H1 (cell line): ENCODE measurements around the gene TMEM235. TPM values are rescaled to one million over a fixed set of nuclear protein-coding genes. Genes with fewer than 3 reads are reported as not detected.

Source experiments
- CTCF ChIA-PET: fragments of 300-600 bp; sonication (Branson Sonifier 250); formaldehyde crosslinking; loops from one replicate; lab custom pipeline; 2021; ENCODE audit not compliant: partially characterized antibody; lab: Charles Lee
- POLR2A ChIA-PET: fragments of 300-600 bp; sonication (Branson Sonifier 250); formaldehyde crosslinking; loops from one replicate; lab custom pipeline; 2021; ENCODE audit warnings: inconsistent platforms; ENCODE audit not compliant: partially characterized antibody; lab: Charles Lee
- DNase-seq, 2 experiments: peaks; one replicate each; pipeline versions ENCODE4 v3.0.0 to v3.0.0-alpha.2; 2010 to 2022; ENCODE audit warnings: low spot score in 2 of 2, low read depth in 1 of 2, mixed read lengths in 1 of 2
- FAIRE-seq: peaks from 2 replicates; lab custom pipeline; 2011; peaks lifted over from hg19 to GRCh38; lab: Jason Lieb, UNC
- H2AFZ ChIP-seq: 2 replicates; pipeline ENCODE4 v1.8.1; 2012; ENCODE audit warnings: low read length, inconsistent platforms
- H2AK5ac ChIP-seq: 2 replicates; pipeline ENCODE4 v1.6.1; 2013; ENCODE audit warnings: low read depth, low read length
- H2BK120ac ChIP-seq: replicated peaks from 2 replicates; pipeline ENCODE3; 2013; ENCODE audit warnings: low read depth, low read length, inconsistent platforms
- H2BK12ac ChIP-seq: 2 replicates; pipeline ENCODE4 v1.6.1; 2013; ENCODE audit warnings: low read depth, low read length
- H2BK15ac ChIP-seq: 2 replicates; pipeline ENCODE4 v1.6.1; 2013; ENCODE audit warnings: low read length
- H2BK20ac ChIP-seq: 2 replicates; pipeline ENCODE4 v1.6.1; 2013; ENCODE audit warnings: low read length
- H2BK5ac ChIP-seq: 2 replicates; pipeline ENCODE4 v1.6.1; 2013; ENCODE audit warnings: low read depth, low read length
- H3K14ac ChIP-seq: 2 replicates; pipeline ENCODE4 v1.6.1; 2013; ENCODE audit warnings: inconsistent platforms; ENCODE audit not compliant: insufficient read length
- H3K18ac ChIP-seq: 2 replicates; pipeline ENCODE4 v1.6.1; 2013; ENCODE audit warnings: low read length; ENCODE audit errors: extremely low read depth
- H3K23ac ChIP-seq: 2 replicates; pipeline ENCODE4 v1.6.1; 2013; ENCODE audit warnings: inconsistent platforms; ENCODE audit not compliant: insufficient read length
- H3K23me2 ChIP-seq: 2 replicates; pipeline ENCODE4 v1.6.1; 2013; ENCODE audit warnings: low read depth, low read length
- H3K27ac ChIP-seq: 2 replicates; pipeline ENCODE4 v1.6.1; 2011; ENCODE audit warnings: low read depth, low read length, inconsistent platforms
- H3K27me3 ChIP-seq, 4 experiments: replicated peaks in 1 of 4; 1 replicate in 1 of 4; 2 replicates in 3 of 4; pipeline versions ENCODE4 v1.6.1 to v1.8.1; 2011 to 2013; ENCODE audit warnings: low read length in 3 of 4, mild to moderate bottlenecking in 3 of 4, inconsistent platforms in 2 of 4, mixed read lengths in 2 of 4, moderate library complexity in 1 of 4; ENCODE audit not compliant: control insufficient read depth in 3 of 4, insufficient read depth in 3 of 4; ENCODE audit errors: extremely low read depth in 1 of 4
- H3K36me3 ChIP-seq, 4 experiments: 2 replicates each; pipeline versions ENCODE4 v1.6.1 to v1.8.1; 2011 to 2013; ENCODE audit warnings: mild to moderate bottlenecking in 4 of 4, low read length in 3 of 4, moderate library complexity in 2 of 4, control low read depth in 1 of 4, inconsistent platforms in 1 of 4; ENCODE audit not compliant: insufficient read depth in 4 of 4, control insufficient read depth in 2 of 4
- H3K4ac ChIP-seq: replicated peaks from 2 replicates; pipeline ENCODE3; 2013; ENCODE audit warnings: low read length, low read depth, mixed read lengths, inconsistent platforms; ENCODE audit not compliant: insufficient read length
- H3K4me1 ChIP-seq, 4 experiments: replicated peaks in 1 of 4; 1 replicate in 1 of 4; 2 replicates in 3 of 4; pipeline versions ENCODE4 v1.6.1 to v1.8.1; 2011 to 2013; ENCODE audit warnings: low read length in 3 of 4, inconsistent platforms in 2 of 4, mixed read lengths in 1 of 4; ENCODE audit not compliant: insufficient read depth in 4 of 4, control insufficient read depth in 3 of 4
- H3K4me2 ChIP-seq, 2 experiments: 2 replicates each; pipeline versions ENCODE4 v1.6.1 to v1.8.1; 2011 to 2013; ENCODE audit warnings: low read depth in 2 of 2, low read length in 2 of 2, control low read depth in 1 of 2, inconsistent platforms in 1 of 2, mild to moderate bottlenecking in 1 of 2; ENCODE audit not compliant: insufficient read depth in 1 of 2
- H3K4me3 ChIP-seq, 4 experiments: fragments of 200-600, 300-600 bp in 1 of 4; sonication (generic), shearing (Covaris generic), sonication (Bioruptor Twin) in 1 of 4; 2 replicates each; pipeline versions ENCODE4 v1.5.1 to v1.8.1; 2011 to 2016; ENCODE audit warnings: low read length in 4 of 4, low read depth in 3 of 4, control low read depth in 2 of 4, inconsistent platforms in 2 of 4, mild to moderate bottlenecking in 2 of 4, mixed read lengths in 1 of 4, moderate library complexity in 1 of 4; ENCODE audit not compliant: insufficient read depth in 2 of 4; ENCODE audit errors: extremely low read depth in 1 of 4
- H3K56ac ChIP-seq: replicated peaks from 2 replicates; pipeline ENCODE3; 2013; ENCODE audit warnings: low read depth, mild to moderate bottlenecking, mixed read lengths, low read length, inconsistent platforms; ENCODE audit not compliant: insufficient read length
- H3K79me1 ChIP-seq: 2 replicates; pipeline ENCODE4 v1.6.1; 2013; ENCODE audit warnings: low read depth, low read length, control low read depth
- H3K79me2 ChIP-seq, 2 experiments: 2 replicates each; pipeline versions ENCODE4 v1.6.1 to v1.8.1; 2012 to 2013; ENCODE audit warnings: low read length in 2 of 2, mild to moderate bottlenecking in 2 of 2, inconsistent platforms in 1 of 2; ENCODE audit not compliant: insufficient read depth in 2 of 2, control insufficient read depth in 1 of 2
- H3K9ac ChIP-seq, 4 experiments: replicated peaks in 1 of 4; 1 replicate in 1 of 4; 2 replicates in 3 of 4; pipeline versions ENCODE4 v1.6.1 to v1.8.1; 2011 to 2013; ENCODE audit warnings: low read depth in 3 of 4, low read length in 3 of 4, control low read depth in 2 of 4, mild to moderate bottlenecking in 2 of 4, moderate library complexity in 2 of 4, inconsistent platforms in 1 of 4; ENCODE audit errors: extremely low read depth in 1 of 4
- H3K9me3 ChIP-seq, 2 experiments: 2 replicates each; pipeline versions ENCODE4 v1.6.1 to v1.8.1; 2012 to 2013; ENCODE audit warnings: mild to moderate bottlenecking in 2 of 2, moderate library complexity in 2 of 2, control low read depth in 1 of 2, inconsistent platforms in 1 of 2, low read depth in 1 of 2, low read length in 1 of 2, mixed read lengths in 1 of 2; ENCODE audit not compliant: insufficient read depth in 2 of 2
- H4K20me1 ChIP-seq, 2 experiments: replicated peaks in 1 of 2; 2 replicates each; pipeline versions ENCODE3 to v1.8.1; 2011 to 2013; ENCODE audit warnings: inconsistent platforms in 2 of 2, low read length in 2 of 2, mild to moderate bottlenecking in 1 of 2; ENCODE audit not compliant: insufficient read depth in 2 of 2, control insufficient read depth in 1 of 2
- H4K5ac ChIP-seq: 2 replicates; pipeline ENCODE4 v1.6.1; 2013; ENCODE audit warnings: low read length, low read depth, mixed read lengths, inconsistent platforms; ENCODE audit not compliant: insufficient read length
- H4K8ac ChIP-seq: 2 replicates; pipeline ENCODE4 v1.8.0; 2013; ENCODE audit warnings: mild to moderate bottlenecking, moderate library complexity, low read length, inconsistent platforms; ENCODE audit not compliant: insufficient read depth; ENCODE audit errors: extremely low read depth
- H4K91ac ChIP-seq: replicated peaks from 2 replicates; pipeline ENCODE3; 2013; ENCODE audit warnings: low read length, mixed read lengths, inconsistent platforms; ENCODE audit not compliant: insufficient read length
- ASH2L ChIP-seq: fragments of 200-600, 300-600 bp; sonication (generic); IDR thresholded peaks from one replicate; pipeline ENCODE4 v1.7.1; 2017; ENCODE audit warnings: low read length
- BACH1 ChIP-seq: IDR thresholded peaks from 2 replicates; pipeline ENCODE4 v1.6.1; 2012; ENCODE audit warnings: low read length, improper control_type of control experiment
- CBX5 ChIP-seq: fragments of 300-800, 300-1000 bp; sonication (generic); IDR thresholded peaks from 2 replicates; pipeline ENCODE4 v1.7.1; 2016; ENCODE audit warnings: antibody characterized with exemption, low read length, low read depth
- CHD2 ChIP-seq: IDR thresholded peaks from 2 replicates; pipeline ENCODE4 v1.6.1; 2012; ENCODE audit warnings: low read length, improper control_type of control experiment
- EGR1 ChIP-seq: IDR thresholded peaks from 2 replicates; pipeline ENCODE4 v1.6.1; 2011; ENCODE audit warnings: low read depth, low read length, borderline replicate concordance
- JUND ChIP-seq: IDR thresholded peaks from 2 replicates; pipeline ENCODE4 v1.6.1; 2011; ENCODE audit warnings: mild to moderate bottlenecking, improper control_type of control experiment, low read length
- MAFK ChIP-seq: IDR thresholded peaks from 2 replicates; pipeline ENCODE4 v1.6.1; 2012; ENCODE audit warnings: low read depth, mild to moderate bottlenecking, improper control_type of control experiment, low read length
- WGBS, 2 experiments: shearing (Covaris generic) in 1 of 2; methylation state at CpG; one replicate each; pipeline versions ENCODE4 v1.1.6 to v1.1.7; 2013 to 2015; ENCODE audit warnings: low lambda C conversion rate in 2 of 2, mixed read lengths in 2 of 2, inconsistent platforms in 1 of 2, low coverage in 1 of 2, missing lambda C conversion rate in 1 of 2; ENCODE audit not compliant: insufficient replicate concordance in 2 of 2, insufficient coverage in 1 of 2, insufficient read length in 1 of 2; ENCODE audit errors: extremely low coverage in 1 of 2, missing lambda C conversion rate in 1 of 2; 5-methylcytosine and 5-hydroxymethylcytosine counted together
- polyA plus RNA-seq, 7 experiments: library from polyadenylated mRNA; depleted of rRNA in 3 of 7; stranded (reverse) in 5 of 7; unstranded in 2 of 7; fragments of >200 nt in 5 of 7; fragments of 200-250 nt in 2 of 7; gene quantifications; 1 replicate in 5 of 7; 2 replicates in 1 of 7; 4 replicates in 1 of 7; pipeline versions ENCODE4 v1.2.1 to v1.2.3, GENCODE V29; 2011 to 2013; ENCODE audit warnings: missing spikeins in 2 of 7, mixed read lengths in 2 of 7
- total RNA-seq: library from RNA; stranded (reverse); fragmentation: NEBNext Ultra II Directional; extraction: Animal tissue kit (Norgen Biotek cat#: 25700); gene quantifications from 2 replicates; pipeline ENCODE4 v1.2.1, GENCODE V29; 2021

TMEM235 gene
- total and polyA plus RNA-seq, 2 of the 8 experiments (the other 6 are each of a cell fraction or from before 2014, with no cell fraction given) = 0.05 to 0.15 TPM

- Histone ChIP-seq H3K4me2 (no peak overlapping the region), H2BK5ac (peak overlapping the region; percentile 52; the same call in 1 of the 2 replicates), H2BK12ac (peak overlapping the region; percentile 80; the same call in 1 of the 2 replicates), H3K27me3 (no peaks in the 10 kb centered on the region; a peak in 3 of 7 replicates), H4K91ac (no peak overlapping the region), H3K36me3 (no peaks in the 10 kb centered on the region), H2BK15ac (peak overlapping the region; percentile 81), H3K18ac (no peak overlapping the region), H2AFZ (no peak overlapping the region), H3K56ac (no peak overlapping the region), H3K4ac (no peak overlapping the region), H2BK120ac (no peak overlapping the region), H3K23me2 (no peaks in the 10 kb centered on the region; the same call in 1 of the 2 replicates), H3K79me2 (no peaks in the 10 kb centered on the region), H2AK5ac (no peak overlapping the region), H3K4me1 (peaks cover 3 to 31% (median 26%) of the 10 kb centered on the region in 4 experiments), H3K27ac (no peak overlapping the region), H3K9me3 (no peaks in the 10 kb centered on the region), H4K20me1 (no peaks in the 10 kb centered on the region), H2BK20ac (peak overlapping the region; percentile 21; the same call in 1 of the 2 replicates), H3K4me3 (no peak overlapping the region), H3K9ac (no peak overlapping the region), H3K14ac (no peak overlapping the region), H4K8ac (no peak overlapping the region; the same call in 1 of the 2 replicates), H3K79me1 (no peaks in the 10 kb centered on the region), H3K23ac (no peak overlapping the region), H4K5ac (no peak overlapping the region)
- FAIRE-seq (no peak), DNase-seq (no peak)
- 97% methylated on average over 9 of the region's 9 CpGs; no CpG with 5 or more reads in 1 of the 2 experiments for WGBS, 2 experiments
- TF ChIP-seq MAFK = no peak
- no peak for TF ChIP-seq BACH1
- TF ChIP-seq CHD2 = no peak
- TF ChIP-seq EGR1 = no peak
- no peak for TF ChIP-seq ASH2L
- TF ChIP-seq JUND = no peak
- TF ChIP-seq CBX5 = no peak
- CTCF ChIA-PET = interaction anchor here (0.6 to 2.2 kb wide), 6 partner anchors 8 to 340 kb away, joined by 3 to 15 read pairs (median 4); no protein-coding TSS in a partner anchor
- POLR2A ChIA-PET = interaction anchor here (1.8 kb wide), 1 partner anchor 9 kb away, joined by 5 read pairs; no protein-coding TSS in a partner anchor
Observed at GRCh38 chr17:78263736-78264340, 32.4 kb downstream of the TMEM235 start.
